GM12878 (cell line): ENCODE measurements around the gene GNAT1. TPM values are rescaled to one million over a fixed set of nuclear protein-coding genes. Genes with fewer than 3 reads are reported as not detected.

Experiments
- BACH1 ChIP-seq: fragments of 450-650 bp; IDR thresholded peaks from 2 replicates; pipeline ENCODE4 v1.6.1; 2017; ENCODE audit warnings: mild to moderate bottlenecking, borderline replicate concordance
- BMI1 ChIP-seq: fragments of 450-650 bp; IDR thresholded peaks from 2 replicates; pipeline ENCODE4 v1.6.1; 2016; ENCODE audit warnings: mild to moderate bottlenecking, moderate library complexity, borderline replicate concordance
- BRCA1 ChIP-seq: IDR thresholded peaks from 2 replicates; pipeline ENCODE4 v1.6.1; 2011; ENCODE audit warnings: low read depth, low read length, improper control_type of control experiment
- CHD4 ChIP-seq: fragments of 200-600 bp; sonication (generic); IDR thresholded peaks from 2 replicates; pipeline ENCODE4 v1.6.1; 2016; ENCODE audit warnings: mild to moderate bottlenecking
- GABPA ChIP-seq: IDR thresholded peaks from 2 replicates; pipeline ENCODE4 v1.6.1; 2014; ENCODE audit warnings: antibody characterized with exemption, low read depth, mild to moderate bottlenecking, inconsistent platforms
- HCFC1 ChIP-seq: fragments of 150-350 bp; IDR thresholded peaks from 2 replicates; pipeline ENCODE4 v1.6.1; 2014; ENCODE audit warnings: low read length
- HDAC2 ChIP-seq: fragments of 200-600 bp; sonication (generic); IDR thresholded peaks from 2 replicates; pipeline ENCODE4 v1.6.1; 2017
- RAD21 ChIP-seq: IDR thresholded peaks from 2 replicates; pipeline ENCODE4 v1.6.1; 2011; ENCODE audit warnings: mild to moderate bottlenecking, low read depth, low read length, moderate library complexity; ENCODE audit not compliant: insufficient read depth
- SUPT20H ChIP-seq: IDR thresholded peaks from 2 replicates; pipeline ENCODE4 v1.6.1; 2011; ENCODE audit warnings: low read depth, mild to moderate bottlenecking, low read length, moderate library complexity, borderline replicate concordance; ENCODE audit not compliant: control insufficient read depth
- ZNF384 ChIP-seq: IDR thresholded peaks from 2 replicates; pipeline ENCODE4 v1.6.1; 2012; ENCODE audit warnings: low read depth, mild to moderate bottlenecking, low read length, improper control_type of control experiment, borderline replicate concordance
- ZNF622 ChIP-seq: fragments of 450-650 bp; IDR thresholded peaks from 2 replicates; pipeline ENCODE4 v1.6.1; 2017; ENCODE audit warnings: mild to moderate bottlenecking, inconsistent platforms
- polyA plus RNA-seq, 11 experiments: library from polyadenylated mRNA; depleted of rRNA in 4 of 11; unstranded in 6 of 11; stranded (reverse) in 5 of 11; fragments of >200 nt; fragmentation: Nextera tagmentation in 4 of 11; fragmentation: Illumina TruSeq in 1 of 11; extraction: Ambion mirVana in 4 of 11; extraction: Trizol in 1 of 11; gene quantifications; 1 replicate in 1 of 11; 2 replicates in 10 of 11; pipeline versions ENCODE4 v1.2.1 to v1.2.3, GENCODE V29; 2011 to 2016; ENCODE audit warnings: inconsistent platforms in 2 of 11, missing spikeins in 2 of 11, low read depth in 1 of 11
- total RNA-seq, 4 experiments: library from RNA; depleted of rRNA in 3 of 4; stranded (reverse); fragments of >200 nt in 3 of 4; fragmentation: Illumina TruSeq in 1 of 4; extraction: Trizol in 1 of 4; gene quantifications; 2 replicates each; pipeline versions ENCODE4 v1.2.1 to v1.2.3, GENCODE V29; 2013 to 2021
- TF ChIP-seq, protein P1 (sequence below): fragments of 450-650 bp; formaldehyde crosslinking; IDR thresholded peaks from 2 replicates; pipeline ENCODE4 v1.4.0; 2020; ENCODE audit warnings: mild to moderate bottlenecking, moderate library complexity
- TF ChIP-seq, protein P2 (sequence below): IDR thresholded peaks from 2 replicates; pipeline ENCODE4 v1.6.1; 2011; ENCODE audit warnings: borderline replicate concordance, low read depth, mild to moderate bottlenecking, moderate library complexity, low read length; ENCODE audit not compliant: insufficient read depth, poor library complexity, severe bottlenecking
- TF ChIP-seq, protein P3 (sequence below), 3 experiments: IDR thresholded peaks in 2 of 3; conservative IDR thresholded peaks in 1 of 3; 2 replicates each; pipeline ENCODE4 v1.5.1; 2011; ENCODE audit warnings: low read depth in 3 of 3, low read length in 3 of 3, mild to moderate bottlenecking in 3 of 3, control low read depth in 2 of 3, moderate library complexity in 2 of 3, inconsistent platforms in 1 of 3, mixed read lengths in 1 of 3; ENCODE audit not compliant: control insufficient read depth in 2 of 3, insufficient read depth in 1 of 3; ENCODE audit errors: extremely low read depth in 1 of 3
- TF ChIP-seq, protein P4 (sequence below): fragments of 150-350 bp; IDR thresholded peaks from 2 replicates; pipeline ENCODE4 v1.6.1; 2016; ENCODE audit warnings: low read depth, low read length
- TF ChIP-seq, protein P5 (sequence below): fragments of 450-650 bp; IDR thresholded peaks from 2 replicates; pipeline ENCODE4 v1.6.1; 2017; ENCODE audit warnings: borderline replicate concordance

GNAT1 gene
- total and polyA plus RNA-seq, 10 of the 15 experiments (the other 5 are each of a cell fraction or from before 2014, with no cell fraction given): not detected

DNA sequence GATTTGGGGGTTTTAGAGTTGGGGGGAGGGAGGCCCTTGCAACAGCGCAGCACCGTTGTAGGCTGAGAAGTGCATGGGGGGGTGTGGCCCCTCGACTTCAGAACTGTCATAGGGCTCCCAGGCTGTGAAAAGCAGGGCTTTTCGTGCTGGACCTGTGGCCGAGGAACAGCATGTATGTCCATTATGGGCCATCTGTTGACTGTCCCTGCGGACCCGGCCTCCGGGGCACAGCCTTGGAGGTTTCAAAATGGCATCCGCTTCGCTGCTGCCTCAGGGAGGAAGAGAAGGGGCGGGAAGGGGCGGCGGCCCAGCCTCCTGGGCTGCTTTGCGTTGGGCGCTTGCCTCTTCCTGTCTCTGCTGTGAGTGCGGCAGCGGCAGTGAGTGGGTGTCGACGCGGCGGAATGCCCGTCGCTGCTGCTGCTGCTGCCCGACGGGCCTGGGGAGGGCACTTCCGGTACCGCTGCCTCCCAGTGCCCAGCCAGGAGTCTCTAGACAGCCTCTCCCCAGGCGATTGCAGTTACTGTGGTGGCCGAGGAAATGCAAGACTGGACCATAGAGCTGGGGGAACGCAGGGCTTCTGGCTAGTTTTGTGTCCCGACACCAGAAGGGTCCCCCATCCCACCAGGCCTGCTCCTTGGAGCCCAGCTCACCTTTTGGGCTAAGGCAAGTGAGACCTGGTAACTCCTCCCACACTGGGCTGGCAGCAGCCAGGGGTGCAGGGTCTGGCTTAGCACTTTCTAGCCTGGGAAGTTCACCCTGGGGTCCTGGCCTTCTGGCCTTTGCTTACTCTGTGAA, 46.5 kb downstream of the GNAT1 start (continued):
- TF ChIP-seq, protein P1, sequence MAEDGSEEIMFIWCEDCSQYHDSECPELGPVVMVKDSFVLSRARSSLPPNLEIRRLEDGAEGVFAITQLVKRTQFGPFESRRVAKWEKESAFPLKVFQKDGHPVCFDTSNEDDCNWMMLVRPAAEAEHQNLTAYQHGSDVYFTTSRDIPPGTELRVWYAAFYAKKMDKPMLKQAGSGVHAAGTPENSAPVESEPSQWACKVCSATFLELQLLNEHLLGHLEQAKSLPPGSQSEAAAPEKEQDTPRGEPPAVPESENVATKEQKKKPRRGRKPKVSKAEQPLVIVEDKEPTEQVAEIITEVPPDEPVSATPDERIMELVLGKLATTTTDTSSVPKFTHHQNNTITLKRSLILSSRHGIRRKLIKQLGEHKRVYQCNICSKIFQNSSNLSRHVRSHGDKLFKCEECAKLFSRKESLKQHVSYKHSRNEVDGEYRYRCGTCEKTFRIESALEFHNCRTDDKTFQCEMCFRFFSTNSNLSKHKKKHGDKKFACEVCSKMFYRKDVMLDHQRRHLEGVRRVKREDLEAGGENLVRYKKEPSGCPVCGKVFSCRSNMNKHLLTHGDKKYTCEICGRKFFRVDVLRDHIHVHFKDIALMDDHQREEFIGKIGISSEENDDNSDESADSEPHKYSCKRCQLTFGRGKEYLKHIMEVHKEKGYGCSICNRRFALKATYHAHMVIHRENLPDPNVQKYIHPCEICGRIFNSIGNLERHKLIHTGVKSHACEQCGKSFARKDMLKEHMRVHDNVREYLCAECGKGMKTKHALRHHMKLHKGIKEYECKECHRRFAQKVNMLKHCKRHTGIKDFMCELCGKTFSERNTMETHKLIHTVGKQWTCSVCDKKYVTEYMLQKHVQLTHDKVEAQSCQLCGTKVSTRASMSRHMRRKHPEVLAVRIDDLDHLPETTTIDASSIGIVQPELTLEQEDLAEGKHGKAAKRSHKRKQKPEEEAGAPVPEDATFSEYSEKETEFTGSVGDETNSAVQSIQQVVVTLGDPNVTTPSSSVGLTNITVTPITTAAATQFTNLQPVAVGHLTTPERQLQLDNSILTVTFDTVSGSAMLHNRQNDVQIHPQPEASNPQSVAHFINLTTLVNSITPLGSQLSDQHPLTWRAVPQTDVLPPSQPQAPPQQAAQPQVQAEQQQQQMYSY (CRISPR knock-in tag): no peak
- TF ChIP-seq GABPA (peak; percentile 72; the same call in 1 of the 2 replicates), BMI1 (no peak), HDAC2 (no peak), BRCA1 (no peak), RAD21 (no peak), HCFC1 (no peak), CHD4 (no peak), BACH1 (no peak; the same call in 1 of the 2 replicates), ZNF384 (no peak), ZNF622 (no peak), SUPT20H (no peak)
- TF ChIP-seq, protein P2, sequence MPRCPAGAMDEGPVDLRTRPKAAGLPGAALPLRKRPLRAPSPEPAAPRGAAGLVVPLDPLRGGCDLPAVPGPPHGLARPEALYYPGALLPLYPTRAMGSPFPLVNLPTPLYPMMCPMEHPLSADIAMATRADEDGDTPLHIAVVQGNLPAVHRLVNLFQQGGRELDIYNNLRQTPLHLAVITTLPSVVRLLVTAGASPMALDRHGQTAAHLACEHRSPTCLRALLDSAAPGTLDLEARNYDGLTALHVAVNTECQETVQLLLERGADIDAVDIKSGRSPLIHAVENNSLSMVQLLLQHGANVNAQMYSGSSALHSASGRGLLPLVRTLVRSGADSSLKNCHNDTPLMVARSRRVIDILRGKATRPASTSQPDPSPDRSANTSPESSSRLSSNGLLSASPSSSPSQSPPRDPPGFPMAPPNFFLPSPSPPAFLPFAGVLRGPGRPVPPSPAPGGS: peak; percentile 47
- TF ChIP-seq, protein P3, sequence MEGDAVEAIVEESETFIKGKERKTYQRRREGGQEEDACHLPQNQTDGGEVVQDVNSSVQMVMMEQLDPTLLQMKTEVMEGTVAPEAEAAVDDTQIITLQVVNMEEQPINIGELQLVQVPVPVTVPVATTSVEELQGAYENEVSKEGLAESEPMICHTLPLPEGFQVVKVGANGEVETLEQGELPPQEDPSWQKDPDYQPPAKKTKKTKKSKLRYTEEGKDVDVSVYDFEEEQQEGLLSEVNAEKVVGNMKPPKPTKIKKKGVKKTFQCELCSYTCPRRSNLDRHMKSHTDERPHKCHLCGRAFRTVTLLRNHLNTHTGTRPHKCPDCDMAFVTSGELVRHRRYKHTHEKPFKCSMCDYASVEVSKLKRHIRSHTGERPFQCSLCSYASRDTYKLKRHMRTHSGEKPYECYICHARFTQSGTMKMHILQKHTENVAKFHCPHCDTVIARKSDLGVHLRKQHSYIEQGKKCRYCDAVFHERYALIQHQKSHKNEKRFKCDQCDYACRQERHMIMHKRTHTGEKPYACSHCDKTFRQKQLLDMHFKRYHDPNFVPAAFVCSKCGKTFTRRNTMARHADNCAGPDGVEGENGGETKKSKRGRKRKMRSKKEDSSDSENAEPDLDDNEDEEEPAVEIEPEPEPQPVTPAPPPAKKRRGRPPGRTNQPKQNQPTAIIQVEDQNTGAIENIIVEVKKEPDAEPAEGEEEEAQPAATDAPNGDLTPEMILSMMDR (IDR thresholded peaks at IDR 0.05 in 2 of 3, conservative IDR thresholded peaks at IDR 0.05 in 1 of 3; ENCODE audit: control insufficient read depth in 2 of 3, extremely low read depth in 1 of 3, insufficient read depth in 1 of 3, low read depth in 3 of 3, low read length in 3 of 3): no peak
- TF ChIP-seq, protein P4, sequence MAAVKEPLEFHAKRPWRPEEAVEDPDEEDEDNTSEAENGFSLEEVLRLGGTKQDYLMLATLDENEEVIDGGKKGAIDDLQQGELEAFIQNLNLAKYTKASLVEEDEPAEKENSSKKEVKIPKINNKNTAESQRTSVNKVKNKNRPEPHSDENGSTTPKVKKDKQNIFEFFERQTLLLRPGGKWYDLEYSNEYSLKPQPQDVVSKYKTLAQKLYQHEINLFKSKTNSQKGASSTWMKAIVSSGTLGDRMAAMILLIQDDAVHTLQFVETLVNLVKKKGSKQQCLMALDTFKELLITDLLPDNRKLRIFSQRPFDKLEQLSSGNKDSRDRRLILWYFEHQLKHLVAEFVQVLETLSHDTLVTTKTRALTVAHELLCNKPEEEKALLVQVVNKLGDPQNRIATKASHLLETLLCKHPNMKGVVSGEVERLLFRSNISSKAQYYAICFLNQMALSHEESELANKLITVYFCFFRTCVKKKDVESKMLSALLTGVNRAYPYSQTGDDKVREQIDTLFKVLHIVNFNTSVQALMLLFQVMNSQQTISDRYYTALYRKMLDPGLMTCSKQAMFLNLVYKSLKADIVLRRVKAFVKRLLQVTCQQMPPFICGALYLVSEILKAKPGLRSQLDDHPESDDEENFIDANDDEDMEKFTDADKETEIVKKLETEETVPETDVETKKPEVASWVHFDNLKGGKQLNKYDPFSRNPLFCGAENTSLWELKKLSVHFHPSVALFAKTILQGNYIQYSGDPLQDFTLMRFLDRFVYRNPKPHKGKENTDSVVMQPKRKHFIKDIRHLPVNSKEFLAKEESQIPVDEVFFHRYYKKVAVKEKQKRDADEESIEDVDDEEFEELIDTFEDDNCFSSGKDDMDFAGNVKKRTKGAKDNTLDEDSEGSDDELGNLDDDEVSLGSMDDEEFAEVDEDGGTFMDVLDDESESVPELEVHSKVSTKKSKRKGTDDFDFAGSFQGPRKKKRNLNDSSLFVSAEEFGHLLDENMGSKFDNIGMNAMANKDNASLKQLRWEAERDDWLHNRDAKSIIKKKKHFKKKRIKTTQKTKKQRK: no peak
- TF ChIP-seq, protein P5, sequence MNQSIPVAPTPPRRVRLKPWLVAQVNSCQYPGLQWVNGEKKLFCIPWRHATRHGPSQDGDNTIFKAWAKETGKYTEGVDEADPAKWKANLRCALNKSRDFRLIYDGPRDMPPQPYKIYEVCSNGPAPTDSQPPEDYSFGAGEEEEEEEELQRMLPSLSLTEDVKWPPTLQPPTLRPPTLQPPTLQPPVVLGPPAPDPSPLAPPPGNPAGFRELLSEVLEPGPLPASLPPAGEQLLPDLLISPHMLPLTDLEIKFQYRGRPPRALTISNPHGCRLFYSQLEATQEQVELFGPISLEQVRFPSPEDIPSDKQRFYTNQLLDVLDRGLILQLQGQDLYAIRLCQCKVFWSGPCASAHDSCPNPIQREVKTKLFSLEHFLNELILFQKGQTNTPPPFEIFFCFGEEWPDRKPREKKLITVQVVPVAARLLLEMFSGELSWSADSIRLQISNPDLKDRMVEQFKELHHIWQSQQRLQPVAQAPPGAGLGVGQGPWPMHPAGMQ: no peak
